ENCODE results near the gene CYP27B1. TPM values are rescaled to one million over a fixed set of nuclear protein-coding genes. Genes with fewer than 3 reads are reported as not detected.

Gene CYP27B1
- total and polyA plus RNA-seq, 9 of the 15 experiments (the other 6 are each of a cell fraction or from before 2014, with no cell fraction given) = 0.18 to 4.2 (median 1.8) TPM

GRCh38 chr12:57760347-57760982 lies 6.4 kb downstream of the CYP27B1 start (continued):
- TF ChIP-seq ZFPM2 (CRISPR knock-in tag; IDR thresholded peaks at IDR 0.05) = no peak
- TF ChIP-seq ZBTB7A (IDR thresholded peaks at IDR 0.05; ENCODE audit: borderline replicate concordance, control insufficient read depth, low read depth, low read length) = peak; percentile 87
- peak; percentile 82 for TF ChIP-seq MIER1 (IDR thresholded peaks at IDR 0.05; ENCODE audit: low read depth)

- WGBS (ENCODE audit: insufficient coverage, low coverage, missing lambda C conversion rate) = 18% methylated on average over 3 of the region's 3 CpGs
- ChIA-PET POLR2A (interaction anchor here (0.6 to 2.3 kb wide), 5 partner anchors 8 to 22 kb away, joined by 3 to 11 read pairs (median 3); partner anchors contain the start of genes EEF1AKMT3, METTL1 and TSPAN31), CTCF (ENCODE audit: low intra/inter-chr PET ratio) (interaction anchor here (0.5 to 1.4 kb wide), 2 partner anchors 146 to 496 kb away, joined by 3 to 6 read pairs; no protein-coding TSS in a partner anchor)
- peaks cover 11% of the 10 kb centered on the region; the same call in 2 of the 3 replicates for H3K79me2 ChIP-seq (ENCODE audit: control insufficient read depth, insufficient read depth, low read length)
- no peak overlapping the region for H3K4me3 ChIP-seq
- H3K4me2 ChIP-seq (ENCODE audit: insufficient read depth, low read length) = no peak overlapping the region
- peak in 2 of 4 experiments; percentile 37 to 58 for DNase-seq (ENCODE audit: extremely low read depth in 1 of 4, low spot score in 3 of 4)
- peaks cover 10 to 24% of the 10 kb centered on the region in 2 experiments; a peak in 4 of 5 replicates for H3K4me1 ChIP-seq (replicated peaks in 1 of 2; ENCODE audit: control insufficient read depth in 2 of 2, insufficient read depth in 2 of 2, low read length in 2 of 2)
- no peaks in the 10 kb centered on the region for H4K20me1 ChIP-seq (replicated peaks; ENCODE audit: control insufficient read depth, insufficient read depth, low read length)
- no peak overlapping the region for H2AFZ ChIP-seq (ENCODE audit: low read depth, low read length)
- ATAC-seq = peak; percentile 37
- TF ChIP-seq SMARCA5 (IDR thresholded peaks at IDR 0.05) = no peak
- TF ChIP-seq CHD1 (IDR thresholded peaks at IDR 0.05; ENCODE audit: low read length) = no peak
- TF ChIP-seq PHB2 (IDR thresholded peaks at IDR 0.05; ENCODE audit: low read depth) = no peak
- no peak for TF ChIP-seq MAFG (tag; conservative IDR thresholded peaks at IDR 0.05)
- 0 out of 2 replicates have a peak, but pooled peaks have one; percentile 23 for TF ChIP-seq JUND (IDR thresholded peaks at IDR 0.05; ENCODE audit: borderline replicate concordance, low read depth, low read length)
- TF ChIP-seq JUND (tag; IDR thresholded peaks at IDR 0.05; ENCODE audit: borderline replicate concordance, low read depth, low read length) = no peak
- TF ChIP-seq NUFIP1 (IDR thresholded peaks at IDR 0.05; ENCODE audit: partially characterized antibody) = no peak
- TF ChIP-seq RAD21 (CRISPR knock-in tag; conservative IDR thresholded peaks at IDR 0.05 in 1 of 2, IDR thresholded peaks at IDR 0.05 in 1 of 2) = 0 out of 4 replicates have a peak, but pooled peaks of 1 of the 2 experiments have one; percentile 8
- peak; percentile 50 to 65 (median 59); a peak in 5 of 6 replicates for TF ChIP-seq CTCF (IDR thresholded peaks at IDR 0.05 in 2 of 3, conservative IDR thresholded peaks at IDR 0.05 in 1 of 3; ENCODE audit: insufficient read depth in 2 of 3, low read depth in 1 of 3, low read length in 3 of 3)
- TF ChIP-seq RBM22 (IDR thresholded peaks at IDR 0.05; ENCODE audit: low read depth, low read length, poor library complexity, severe bottlenecking) = no peak
- no peaks in the 10 kb centered on the region for H3K9me1 ChIP-seq (ENCODE audit: control insufficient read depth, insufficient read depth, low read length)
- intact Hi-C loops (cut with micrococcal nuclease) (loop anchor here (2.0 kb wide), 1 partner anchor 55 kb away; no protein-coding TSS in a partner anchor), in situ Hi-C loops (cut with MboI) (no loop called here)
- H3K9me3 ChIP-seq (replicated peaks; ENCODE audit: control insufficient read depth, insufficient read depth, low read depth, low read length) = no peaks in the 10 kb centered on the region
- H3K27me3 ChIP-seq (ENCODE audit: control insufficient read depth in 2 of 2, insufficient read depth in 2 of 2, low read length in 2 of 2) = no peaks in the 10 kb centered on the region
- no peak overlapping the region for H3K27ac ChIP-seq (ENCODE audit: extremely low read depth, low read depth, low read length)
- BruUV-seq (replicated peaks) = no TSS peak
- peaks cover 15% of the 10 kb centered on the region; the same call in 2 of the 3 replicates for H3K36me3 ChIP-seq (ENCODE audit: control insufficient read depth, insufficient read depth, low read length)
- H3K9ac ChIP-seq (ENCODE audit: insufficient read depth in 1 of 2, low read depth in 2 of 2, low read length in 2 of 2) = no peak overlapping the region
- peak; percentile 68 for FAIRE-seq
Measured at GRCh38 chr12:57759360-57759980, 7.4 kb downstream of the CYP27B1 start.
